CD14-positive monocyte (primary cell): ENCODE results near the gene CCDC93. TPM values are rescaled to one million over a fixed set of nuclear protein-coding genes. Genes with fewer than 3 reads are reported as not detected.

ENCODE experiments used
- DNase-seq, 3 donors: peaks; one replicate each; pipeline ENCODE4 v3.0.0-alpha.2; 2011 to 2022
- H2AFZ ChIP-seq: 2 replicates; pipeline ENCODE4 v1.6.0; 2012; ENCODE audit warnings: mild to moderate bottlenecking, low read depth, low read length, inconsistent platforms; ENCODE audit not compliant: insufficient read depth, poor library complexity, severe bottlenecking
- H3K27ac ChIP-seq, 2 donors: 1 replicate in 1 of 2; 2 replicates in 1 of 2; pipeline ENCODE4 v1.5.1; 2012 to 2013; ENCODE audit warnings: low read length in 2 of 2, control low read depth in 1 of 2, inconsistent platforms in 1 of 2, low read depth in 1 of 2, mild to moderate bottlenecking in 1 of 2
- H3K27me3 ChIP-seq, 2 donors: one replicate each; pipeline versions ENCODE4 v1.6.0 to v1.6.1; 2011 to 2013; ENCODE audit warnings: low read length in 2 of 2; ENCODE audit not compliant: control insufficient read depth in 2 of 2, insufficient read depth in 2 of 2
- H3K36me3 ChIP-seq, 2 donors: replicated peaks in 1 of 2; 1 replicate in 1 of 2; 2 replicates in 1 of 2; pipeline versions ENCODE4 v1.5.1 to v1.6.1; 2012 to 2013; ENCODE audit warnings: low read length in 2 of 2, control low read depth in 1 of 2, inconsistent platforms in 1 of 2, mild to moderate bottlenecking in 1 of 2; ENCODE audit not compliant: insufficient read depth in 2 of 2, control insufficient read depth in 1 of 2
- H3K4me1 ChIP-seq, 2 donors: 1 replicate in 1 of 2; 2 replicates in 1 of 2; pipeline versions ENCODE4 v1.5.1 to v1.6.1; 2012 to 2013; ENCODE audit warnings: low read length in 2 of 2, control low read depth in 1 of 2, inconsistent platforms in 1 of 2, mild to moderate bottlenecking in 1 of 2, moderate library complexity in 1 of 2; ENCODE audit not compliant: insufficient read depth in 2 of 2, control insufficient read depth in 1 of 2
- H3K4me2 ChIP-seq: replicated peaks from 2 replicates; pipeline ENCODE3; 2012; ENCODE audit warnings: low read length, moderate library complexity, mild to moderate bottlenecking; ENCODE audit not compliant: poor library complexity, severe bottlenecking; ENCODE audit errors: extremely low read depth
- H3K4me3 ChIP-seq, 3 experiments: fragments of 200-600 bp in 1 of 3; sonication (generic) in 1 of 3; replicated peaks in 1 of 3; 1 replicate in 2 of 3; 2 replicates in 1 of 3; pipeline ENCODE4 v1.5.1; 2011 to 2013; ENCODE audit warnings: low read length in 3 of 3, mild to moderate bottlenecking in 3 of 3, control low read depth in 2 of 3, low read depth in 2 of 3, inconsistent platforms in 1 of 3, moderate library complexity in 1 of 3
- H3K79me2 ChIP-seq: 2 replicates; pipeline ENCODE4 v1.6.0; 2012; ENCODE audit warnings: mild to moderate bottlenecking, control low read depth, inconsistent platforms, low read length, moderate library complexity; ENCODE audit not compliant: insufficient read depth
- H3K9ac ChIP-seq: 2 replicates; pipeline ENCODE4 v1.6.0; 2017; ENCODE audit warnings: low read length, mild to moderate bottlenecking; ENCODE audit not compliant: insufficient read depth, poor library complexity, severe bottlenecking
- H3K9me3 ChIP-seq, 2 donors: replicated peaks in 1 of 2; 1 replicate in 1 of 2; 2 replicates in 1 of 2; pipeline versions ENCODE4 v1.5.1 to v1.6.1; 2012 to 2013; ENCODE audit warnings: low read length in 2 of 2, control low read depth in 1 of 2; ENCODE audit not compliant: control insufficient read depth in 1 of 2, insufficient read depth in 1 of 2
- H4K20me1 ChIP-seq: 2 replicates; pipeline ENCODE4 v1.6.0; 2012; ENCODE audit warnings: mild to moderate bottlenecking, low read length, control low read depth, moderate library complexity; ENCODE audit not compliant: insufficient read depth
- H3K27ac Mint-ChIP-seq, 7 donors: one replicate each; pipeline ENCODE4 v1.8.0; 2020; ENCODE audit warnings: mild to moderate bottlenecking in 7 of 7, mixed read lengths in 7 of 7, moderate library complexity in 6 of 7, inconsistent platforms in 2 of 7
- H3K27me3 Mint-ChIP-seq, 3 donors: one replicate each; pipeline ENCODE4 v1.8.0; 2021 to 2022; ENCODE audit warnings: low read depth in 3 of 3, mild to moderate bottlenecking in 3 of 3, mixed read lengths in 3 of 3, moderate library complexity in 3 of 3, inconsistent platforms in 1 of 3
- H3K36me3 Mint-ChIP-seq, 2 donors: one replicate each; pipeline ENCODE4 v1.8.0; 2020; ENCODE audit warnings: mixed read lengths in 2 of 2, inconsistent platforms in 1 of 2, mild to moderate bottlenecking in 1 of 2
- H3K4me1 Mint-ChIP-seq: one replicate; pipeline ENCODE4 v1.8.0; 2020; ENCODE audit warnings: mild to moderate bottlenecking, mixed read lengths
- H3K4me3 Mint-ChIP-seq, 2 donors: one replicate each; pipeline ENCODE4 v1.8.0; 2020; ENCODE audit warnings: mild to moderate bottlenecking in 2 of 2, mixed read lengths in 2 of 2, moderate library complexity in 1 of 2
- H3K9me3 Mint-ChIP-seq, 7 donors: one replicate each; pipeline ENCODE4 v1.8.0; 2020 to 2022; ENCODE audit warnings: mixed read lengths in 7 of 7, mild to moderate bottlenecking in 6 of 7, moderate library complexity in 6 of 7, inconsistent platforms in 2 of 7
- CTCF ChIP-seq: fragments of 200-600 bp; IDR thresholded peaks from one replicate; pipeline ENCODE4 v1.8.0; 2022; ENCODE audit warnings: antibody characterized with exemption, mild to moderate bottlenecking
- WGBS: methylation state at CpG from one replicate; pipeline ENCODE4 v1.1.5; 2013; ENCODE audit warnings: missing lambda C conversion rate; ENCODE audit not compliant: insufficient coverage; 5-methylcytosine and 5-hydroxymethylcytosine counted together
- intact Hi-C, 2 donors: fragments of 100-400 bp; cut with micrococcal nuclease; formaldehyde crosslinking; loops; one replicate each; pipeline versions ENCODE4 v1.15.0 to v1.15.1; 2023
- polyA plus RNA-seq, 3 donors: library from polyadenylated mRNA; depleted of rRNA in 1 of 3; unstranded in 2 of 3; stranded (reverse) in 1 of 3; fragments of 300-500 nt in 2 of 3; fragments of >200 nt in 1 of 3; fragmentation: Illumina TruSeq in 2 of 3; gene quantifications; 1 replicate in 2 of 3; 2 replicates in 1 of 3; pipeline ENCODE4 v1.2.3, GENCODE V29; 2012 to 2021

The CCDC93 gene
- polyA plus RNA-seq, 3 donors: 2.5 to 20.7 (median 5.8) TPM

- H3K27me3 Mint-ChIP-seq: peaks cover 0 to 2% (median 0%) of the 10 kb centered on the region in 3 donors
Measured at GRCh38 chr2:118056801-118057200, 42.9 kb upstream of the CCDC93 start.

GRCh38 chr2:118056165-118056534 lies 42.3 kb upstream of the CCDC93 start:
- peak overlapping the region; percentile 38 for H3K9ac ChIP-seq
- H4K20me1 ChIP-seq: no peaks in the 10 kb centered on the region
- Mint-ChIP-seq H3K9me3 (peaks cover 0 to 3% (median 0%) of the 10 kb centered on the region in 7 donors), H3K4me1 (peaks cover 68% of the 10 kb centered on the region), H3K36me3 (no peaks in the 10 kb centered on the region), H3K27ac (peak overlapping the region; percentile 90 to 98 (median 96)), H3K4me3 (peak overlapping the region in 1 of 2 donors; percentile 65), H3K27me3 (peaks cover 0 to 2% (median 0%) of the 10 kb centered on the region in 3 donors)
- WGBS: no CpG with 5 or more reads among the region's 3 CpGs
- intact Hi-C loops: loop anchor here in 1 of 2 donors (5.0 kb wide), 1 partner anchor 34 kb away; no protein-coding TSS in a partner anchor
- H3K4me3 ChIP-seq: peak overlapping the region in 1 of 3 experiments; percentile 45
- TF ChIP-seq CTCF: no peak
- H3K4me1 ChIP-seq: peaks cover 69 to 73% of the 10 kb centered on the region in 2 donors
- no peaks in the 10 kb centered on the region for H3K79me2 ChIP-seq
- DNase-seq: peak; percentile 82 to 86 (median 83)
- H3K27me3 ChIP-seq: no peaks in the 10 kb centered on the region
- peak overlapping the region; percentile 89 to 90 for H3K27ac ChIP-seq
- no peaks in the 10 kb centered on the region for H3K9me3 ChIP-seq
- H2AFZ ChIP-seq: no peak overlapping the region
- H3K36me3 ChIP-seq: no peaks in the 10 kb centered on the region
- peak overlapping the region; percentile 42 for H3K4me2 ChIP-seq

More at GRCh38 chr2:118056801-118057200, 42.9 kb upstream of the CCDC93 start:
- intact Hi-C loops: loop anchor here in 1 of 2 donors (5.0 kb wide), 1 partner anchor 34 kb away; no protein-coding TSS in a partner anchor
- TF ChIP-seq CTCF: no peak
- Histone ChIP-seq H3K27me3 (no peaks in the 10 kb centered on the region), H3K4me2 (no peak overlapping the region), H3K79me2 (no peaks in the 10 kb centered on the region), H2AFZ (no peak overlapping the region), H3K27ac (peak overlapping the region; percentile 89 to 90), H3K9me3 (no peaks in the 10 kb centered on the region), H3K4me1 (peaks cover 75 to 79% of the 10 kb centered on the region in 2 donors), H3K4me3 (peak overlapping the region in 1 of 3 experiments; percentile 14), H4K20me1 (no peaks in the 10 kb centered on the region), H3K36me3 (no peaks in the 10 kb centered on the region), H3K9ac (no peak overlapping the region)
- Mint-ChIP-seq H3K27ac (peak overlapping the region in 6 of 7 donors; percentile 89 to 98 (median 96)), H3K4me1 (peaks cover 73% of the 10 kb centered on the region), H3K36me3 (no peaks in the 10 kb centered on the region), H3K4me3 (no peak overlapping the region), H3K9me3 (peaks cover 0 to 3% (median 0%) of the 10 kb centered on the region in 7 donors)
- no CpG with 5 or more reads among the region's 3 CpGs for WGBS
- no peak for DNase-seq
